GM18498 (cell line): ENCODE results near the gene PRR36.
"Not testable (repeated sequence)": the region's sequence is repeated elsewhere in the genome, so short reads cannot be mapped to it uniquely, and the experiment has no call there.

Experiments
- ATAC-seq: cut with Tn5 transposase; IDR thresholded peaks from one replicate; pipeline ENCODE4 v1.9.1; 2021; ENCODE audit warnings: mild to moderate bottlenecking, moderate library complexity; ENCODE audit not compliant: unreplicated experiment

The PRR36 gene

GRCh38 chr19:7874076-7874896 is at the start of gene PRR36:
Gene PRR36 (minus strand): TSS chr19:7874390. CDS start chr19:7873689, 701 bp downstream.
- ATAC-seq = no peak

- ATAC-seq = no peak
These were observed 49.4 kb upstream of the PRR36 start for GRCh38 chr19:7923295-7924191.

- ATAC-seq = no peak
These were observed 48.6 kb upstream of the PRR36 start for GRCh38 chr19:7922836-7923195.

- no peak for ATAC-seq
These were observed 48.0 kb upstream of the PRR36 start for GRCh38 chr19:7921967-7922835.

- no peak for ATAC-seq
These were observed 47.2 kb upstream of the PRR36 start for GRCh38 chr19:7921302-7921966.

- ATAC-seq = peak; percentile 46
These were observed 46.5 kb upstream of the PRR36 start for GRCh38 chr19:7920519-7921301.

- peak; percentile 70 for ATAC-seq
These were observed 45.7 kb upstream of the PRR36 start, which contains the start of gene SNAPC2 for GRCh38 chr19:7919610-7920518. Gene SNAPC2 (plus strand): TSS chr19:7920338. CDS start chr19:7920367, 29 bp downstream.

- ATAC-seq = no peak
These were observed 44.6 kb upstream of the PRR36 start for GRCh38 chr19:7918615-7919421.

GRCh38 chr19:7918062-7918614 is 43.9 kb upstream of the PRR36 start:
- ATAC-seq = not testable (repeated sequence)

- no peak for ATAC-seq
These were observed 43.3 kb upstream of the PRR36 start for GRCh38 chr19:7917267-7918061.

- no peak for ATAC-seq
These were observed 42.7 kb upstream of the PRR36 start for GRCh38 chr19:7916955-7917266.

- ATAC-seq = no peak
These were observed 42.1 kb upstream of the PRR36 start for GRCh38 chr19:7916103-7916954.

- ATAC-seq = no peak
These were observed 41.3 kb upstream of the PRR36 start for GRCh38 chr19:7915250-7916102.

- ATAC-seq = no peak
These were observed 40.4 kb upstream of the PRR36 start, which contains the start of gene TGFBR3L for GRCh38 chr19:7914598-7915045. Gene TGFBR3L (plus strand): TSS chr19:7914830.

- ATAC-seq = no peak
These were observed 39.9 kb upstream of the PRR36 start for GRCh38 chr19:7914099-7914498.
